ENCODE data around the gene SUCLG2. TPM values are rescaled to one million over a fixed set of nuclear protein-coding genes. Genes with fewer than 3 reads are reported as not detected.

The SUCLG2 gene
- polyA plus RNA-seq, 1 experiment = 21.3 TPM

GRCh38 chr3:67661089-67661488, 6.7 kb upstream of the SUCLG2 start:
- no peak for TF ChIP-seq CTCF (IDR thresholded peaks at IDR 0.05; ENCODE audit: insufficient read depth, low read depth, low read length)
- Histone ChIP-seq H3K4me3 (ENCODE audit: low read depth, low read length) (no peak overlapping the region), H3K27me3 (ENCODE audit: control insufficient read depth, insufficient read depth, low read length) (no peaks in the 10 kb centered on the region), H3K36me3 (ENCODE audit: control insufficient read depth, insufficient read depth, low read length) (no peaks in the 10 kb centered on the region)
- no peak for DNase-seq (ENCODE audit: low read depth)
- CTCF ChIA-PET = interaction anchor here (1.1 kb wide), 3 partner anchors 10 to 20 kb away, joined by 3 to 4 read pairs (median 3); no protein-coding TSS in a partner anchor
- POLR2A ChIA-PET = no interaction called here

GRCh38 chr3:67657192-67657591, 2.8 kb upstream of the SUCLG2 start:
- Histone ChIP-seq H3K4me3 (ENCODE audit: low read depth, low read length) (no peak overlapping the region), H3K36me3 (ENCODE audit: control insufficient read depth, insufficient read depth, low read length) (no peaks in the 10 kb centered on the region), H3K27me3 (ENCODE audit: control insufficient read depth, insufficient read depth, low read length) (no peaks in the 10 kb centered on the region)
- POLR2A ChIA-PET = no interaction called here
- CTCF ChIA-PET = no interaction called here
- DNase-seq (ENCODE audit: low read depth) = no peak
- TF ChIP-seq CTCF (IDR thresholded peaks at IDR 0.05; ENCODE audit: insufficient read depth, low read depth, low read length) = no peak

GRCh38 chr3:67656614-67657013, 2.2 kb upstream of the SUCLG2 start:
- no peak overlapping the region for H3K4me3 ChIP-seq (ENCODE audit: low read depth, low read length)
- no peak for TF ChIP-seq CTCF (IDR thresholded peaks at IDR 0.05; ENCODE audit: insufficient read depth, low read depth, low read length)
- CTCF ChIA-PET = no interaction called here
- no peak for DNase-seq (ENCODE audit: low read depth)
- POLR2A ChIA-PET = no interaction called here
- no peaks in the 10 kb centered on the region for H3K36me3 ChIP-seq (ENCODE audit: control insufficient read depth, insufficient read depth, low read length)
- H3K27me3 ChIP-seq (ENCODE audit: control insufficient read depth, insufficient read depth, low read length) = no peaks in the 10 kb centered on the region

- ChIA-PET POLR2A (no interaction called here), CTCF (interaction anchor here (0.6 to 1.1 kb wide), 3 partner anchors 26 to 463 kb away, joined by 3 to 4 read pairs (median 3); no protein-coding TSS in a partner anchor)
- Histone ChIP-seq H3K36me3 (ENCODE audit: control insufficient read depth, insufficient read depth, low read length) (no peaks in the 10 kb centered on the region), H3K4me3 (ENCODE audit: low read depth, low read length) (no peak overlapping the region), H3K27me3 (ENCODE audit: control insufficient read depth, insufficient read depth, low read length) (no peaks in the 10 kb centered on the region)
- TF ChIP-seq CTCF (IDR thresholded peaks at IDR 0.05; ENCODE audit: insufficient read depth, low read depth, low read length) = no peak
- no peak for DNase-seq (ENCODE audit: low read depth)
These were observed 1.1 kb upstream of the SUCLG2 start for GRCh38 chr3:67655364-67656121.

GRCh38 chr3:67654844-67655177, 399 bp upstream of the SUCLG2 start:
- ChIA-PET CTCF (interaction anchor here (1.0 kb wide), 1 partner anchor 270 kb away, joined by 4 read pairs; no protein-coding TSS in a partner anchor), POLR2A (no interaction called here)
- Histone ChIP-seq H3K4me3 (ENCODE audit: low read depth, low read length) (peak overlapping the region; percentile 69), H3K36me3 (ENCODE audit: control insufficient read depth, insufficient read depth, low read length) (no peaks in the 10 kb centered on the region), H3K27me3 (ENCODE audit: control insufficient read depth, insufficient read depth, low read length) (no peaks in the 10 kb centered on the region)
- DNase-seq (ENCODE audit: low read depth) = no peak
- no peak for TF ChIP-seq CTCF (IDR thresholded peaks at IDR 0.05; ENCODE audit: insufficient read depth, low read depth, low read length)
